ENCODE measurements around the gene GRHPR.

GRCh38 chr9:37417857-37418618, 4.5 kb upstream of the GRHPR start:
- TF ChIP-seq CTCF (conservative IDR thresholded peaks at IDR 0.05; ENCODE audit: low read depth, low read length) (no peak), POLR2A (IDR thresholded peaks at IDR 0.05; ENCODE audit: low read depth, low read length) (no peak)
